ENCODE results near the gene CNPY2. TPM values are rescaled to one million over a fixed set of nuclear protein-coding genes. Genes with fewer than 3 reads are reported as not detected.

Gene CNPY2
- polyA plus RNA-seq, 2 of the 4 experiments (the other 2 are of a cell fraction): 158 to 218 TPM

- CTCF ChIA-PET: interaction anchor here (1.3 to 2.2 kb wide), 8 partner anchors 10 to 149 kb away, joined by 3 to 14 read pairs (median 5); partner anchors contain the start of genes ANKRD52, MIP, SMARCC2 and STAT2
- DNase-seq (ENCODE audit: low read depth in 1 of 2, low spot score in 1 of 2): no peak
- H3K27ac ChIP-seq: peak overlapping the region; percentile 94 to 96
Measured at GRCh38 chr12:56315249-56315621, 553 bp downstream of the CNPY2 start.

GRCh38 chr12:56311003-56311402 is 4.8 kb downstream of the CNPY2 start:
- no peak for ATAC-seq
- FAIRE-seq: no peak
- CTCF ChIA-PET: interaction anchor here (1.4 to 2.6 kb wide), 3 partner anchors 26 to 153 kb away, joined by 6 to 13 read pairs (median 7); partner anchors contain the start of gene ANKRD52
- H3K4me2 ChIP-seq: no peak overlapping the region
- H3K4me3 ChIP-seq: no peak overlapping the region
- H3K9me3 ChIP-seq: no peaks in the 10 kb centered on the region
- no peak for DNase-seq (ENCODE audit: low read depth in 1 of 2, low spot score in 1 of 2)
- H3K4me1 ChIP-seq: peaks cover 7% of the 10 kb centered on the region
- TF ChIP-seq NR3C1 (IDR thresholded peaks at IDR 0.05) (no peak), CHD4 (IDR thresholded peaks at IDR 0.05; ENCODE audit: borderline replicate concordance) (no peak), ZC3H11A (IDR thresholded peaks at IDR 0.05) (no peak), MYC (IDR thresholded peaks at IDR 0.05; ENCODE audit: borderline replicate concordance, low read length) (no peak), HMGXB4 (CRISPR knock-in tag; IDR thresholded peaks at IDR 0.05; ENCODE audit: borderline replicate concordance) (no peak)
- POLR2A ChIA-PET: no interaction called here
- H3K27ac ChIP-seq: no peak overlapping the region
- WGBS (ENCODE audit: missing lambda C conversion rate): 96% methylated on average over 12 of the region's 12 CpGs

More at GRCh38 chr12:56315249-56315621, 553 bp downstream of the CNPY2 start:
- no peak for FAIRE-seq
- TF ChIP-seq FOXS1 (CRISPR knock-in tag; IDR thresholded peaks at IDR 0.05): no peak
- no peak for TF ChIP-seq NFE2L2 (conservative IDR thresholded peaks at IDR 0.05; ENCODE audit: low read length)
- no peak for TF ChIP-seq PBX3 (IDR thresholded peaks at IDR 0.05)
- no peak for TF ChIP-seq HEYL (CRISPR knock-in tag; IDR thresholded peaks at IDR 0.05)
- TF ChIP-seq HOXB13 (CRISPR knock-in tag; IDR thresholded peaks at IDR 0.05; ENCODE audit: low read depth): no peak
- POLR2A ChIA-PET: interaction anchor here (0.6 to 3.1 kb wide), 12 partner anchors 15 to 211 kb away, joined by 3 to 20 read pairs (median 7); partner anchors contain the start of genes COQ10A, CS, PA2G4 and PAN2
- H3K4me1 ChIP-seq: peaks cover 11% of the 10 kb centered on the region
- 3% methylated on average over 11 of the region's 11 CpGs for WGBS (ENCODE audit: missing lambda C conversion rate)
- peak overlapping the region; percentile 79 for H3K4me2 ChIP-seq
- H3K4me3 ChIP-seq: peak overlapping the region; percentile 93
- H3K9me3 ChIP-seq: no peaks in the 10 kb centered on the region
- no peak; a peak in 2 of 6 replicates for ATAC-seq

- H3K4me1 ChIP-seq: no peaks in the 10 kb centered on the region
- no peak overlapping the region for H3K4me3 ChIP-seq
- DNase-seq (ENCODE audit: low read depth in 1 of 2, low spot score in 1 of 2) (no peak), FAIRE-seq (no peak), ATAC-seq (no peak)
- TF ChIP-seq HOXB5 (CRISPR knock-in tag; IDR thresholded peaks at IDR 0.05) (no peak), GATA3 (IDR thresholded peaks at IDR 0.05; ENCODE audit: borderline replicate concordance) (no peak), HMGXB4 (CRISPR knock-in tag; IDR thresholded peaks at IDR 0.05; ENCODE audit: borderline replicate concordance) (no peak), BHLHE40 (IDR thresholded peaks at IDR 0.05; ENCODE audit: low read depth, low read length) (no peak), NR3C1 (IDR thresholded peaks at IDR 0.05) (no peak), MAX (IDR thresholded peaks at IDR 0.05) (no peak), CBX2 (IDR thresholded peaks at IDR 0.05; ENCODE audit: borderline replicate concordance, low read depth) (no peak), JUN (IDR thresholded peaks at IDR 0.05) (no peak), HES2 (IDR thresholded peaks at IDR 0.05) (no peak), RARB (CRISPR knock-in tag; IDR thresholded peaks at IDR 0.05) (no peak), PHF8 (IDR thresholded peaks at IDR 0.05; ENCODE audit: borderline replicate concordance, low read depth) (no peak), ZC3H11A (IDR thresholded peaks at IDR 0.05) (no peak), EHF (CRISPR knock-in tag; IDR thresholded peaks at IDR 0.05) (no peak), RCOR1 (IDR thresholded peaks at IDR 0.05; ENCODE audit: low read depth, low read length) (no peak), JUNB (IDR thresholded peaks at IDR 0.05) (no peak), TFCP2L1 (CRISPR knock-in tag; IDR thresholded peaks at IDR 0.05) (no peak)
- H3K9me3 ChIP-seq: no peaks in the 10 kb centered on the region
- no peak overlapping the region for H3K27ac ChIP-seq
- H3K4me2 ChIP-seq: no peak overlapping the region
- ChIA-PET POLR2A (interaction anchor here (0.6 to 1.1 kb wide), 2 partner anchors 9 to 265 kb away, joined by 3 read pairs; no protein-coding TSS in a partner anchor), CTCF (interaction anchor here (0.7 to 2.5 kb wide), 10 partner anchors 10 to 205 kb away, joined by 3 to 8 read pairs (median 3); partner anchors contain the start of gene COQ10A)
- 80% methylated on average over 3 of the region's 3 CpGs for WGBS (ENCODE audit: missing lambda C conversion rate)
Measured at GRCh38 chr12:56308714-56309113, 7.1 kb downstream of the CNPY2 start.

Measured in A549 (cell line).